HG03565 (cell line): ENCODE measurements around the gene BARX2.

Experiments
- ATAC-seq: cut with Tn5 transposase; IDR thresholded peaks from one replicate; pipeline ENCODE4 v1.9.1; 2021; ENCODE audit warnings: mild to moderate bottlenecking, moderate library complexity; ENCODE audit not compliant: unreplicated experiment

The BARX2 gene

GRCh38 chr11:129396454-129396853, 20.8 kb downstream of the BARX2 start:
- no peak for ATAC-seq

GRCh38 chr11:129402206-129403171, 26.8 kb downstream of the BARX2 start:
- ATAC-seq, result no peak

- no peak for ATAC-seq
These were observed 29.1 kb downstream of the BARX2 start for GRCh38 chr11:129404731-129405130.

- ATAC-seq, result no peak
These were observed 33.3 kb downstream of the BARX2 start for GRCh38 chr11:129408865-129409444.

GRCh38 chr11:129410395-129410960, 34.8 kb downstream of the BARX2 start:
- no peak for ATAC-seq

- ATAC-seq, result no peak
These were observed 36.8 kb downstream of the BARX2 start for GRCh38 chr11:129412494-129412893.

GRCh38 chr11:129414144-129414872, 38.7 kb downstream of the BARX2 start:
- ATAC-seq, result no peak

GRCh38 chr11:129416080-129416820, 40.6 kb downstream of the BARX2 start:
- no peak for ATAC-seq

- ATAC-seq, result no peak
These were observed 41.8 kb downstream of the BARX2 start for GRCh38 chr11:129417458-129417857.

- ATAC-seq, result peak; percentile 88
These were observed 42.4 kb downstream of the BARX2 start for GRCh38 chr11:129418039-129418438.

GRCh38 chr11:129419386-129419785, 43.7 kb downstream of the BARX2 start:
- no peak for ATAC-seq

GRCh38 chr11:129423426-129423825, 47.8 kb downstream of the BARX2 start:
- ATAC-seq, result no peak

GRCh38 chr11:129425214-129425613, 49.6 kb downstream of the BARX2 start:
- no peak for ATAC-seq

- no peak for ATAC-seq
These were observed 50.4 kb downstream of the BARX2 start for GRCh38 chr11:129426038-129426437.

- ATAC-seq, result no peak
These were observed 51.1 kb downstream of the BARX2 start for GRCh38 chr11:129426776-129427175.

GRCh38 chr11:129427376-129427775, 51.7 kb downstream of the BARX2 start:
- ATAC-seq, result no peak

GRCh38 chr11:129427816-129428406, 52.3 kb downstream of the BARX2 start:
- ATAC-seq, result no peak

GRCh38 chr11:129428557-129428956, 52.9 kb downstream of the BARX2 start:
- ATAC-seq, result no peak

GRCh38 chr11:129434641-129435498, 59.2 kb downstream of the BARX2 start:
- no peak for ATAC-seq
